MM.1S (cell line): Measurements from ENCODE around the gene DCAF6.

Experiments used
- EZH2 ChIP-seq: fragments of 300-600 bp; sonication (generic); optimal IDR thresholded peaks from 2 replicates; pipeline ENCODE3; 2017; ENCODE audit warnings: low read depth, mild to moderate bottlenecking, antibody characterized with exemption, low read length, mixed read lengths
- EZH2phosphoT487 ChIP-seq: fragments of 300-600 bp; sonication (generic); IDR thresholded peaks from 2 replicates; pipeline ENCODE4 v1.6.1; 2018; ENCODE audit warnings: antibody characterized with exemption, low read length
- TF ChIP-seq, protein P1 (sequence below): fragments of 300-600 bp; sonication (generic); IDR thresholded peaks from 2 replicates; pipeline ENCODE4 v1.5.1; 2016; ENCODE audit warnings: antibody characterized with exemption, low read length, mixed read lengths

GRCh38 chr1:167943541-167943940 is 7.1 kb downstream of the DCAF6 start:
- TF ChIP-seq, protein P1, sequence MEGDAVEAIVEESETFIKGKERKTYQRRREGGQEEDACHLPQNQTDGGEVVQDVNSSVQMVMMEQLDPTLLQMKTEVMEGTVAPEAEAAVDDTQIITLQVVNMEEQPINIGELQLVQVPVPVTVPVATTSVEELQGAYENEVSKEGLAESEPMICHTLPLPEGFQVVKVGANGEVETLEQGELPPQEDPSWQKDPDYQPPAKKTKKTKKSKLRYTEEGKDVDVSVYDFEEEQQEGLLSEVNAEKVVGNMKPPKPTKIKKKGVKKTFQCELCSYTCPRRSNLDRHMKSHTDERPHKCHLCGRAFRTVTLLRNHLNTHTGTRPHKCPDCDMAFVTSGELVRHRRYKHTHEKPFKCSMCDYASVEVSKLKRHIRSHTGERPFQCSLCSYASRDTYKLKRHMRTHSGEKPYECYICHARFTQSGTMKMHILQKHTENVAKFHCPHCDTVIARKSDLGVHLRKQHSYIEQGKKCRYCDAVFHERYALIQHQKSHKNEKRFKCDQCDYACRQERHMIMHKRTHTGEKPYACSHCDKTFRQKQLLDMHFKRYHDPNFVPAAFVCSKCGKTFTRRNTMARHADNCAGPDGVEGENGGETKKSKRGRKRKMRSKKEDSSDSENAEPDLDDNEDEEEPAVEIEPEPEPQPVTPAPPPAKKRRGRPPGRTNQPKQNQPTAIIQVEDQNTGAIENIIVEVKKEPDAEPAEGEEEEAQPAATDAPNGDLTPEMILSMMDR = no peak
- TF ChIP-seq EZH2 = no peak
- no peak for TF ChIP-seq EZH2phosphoT487
